GM12801 (cell line): ENCODE data around the gene CGB7.

ENCODE experiments used
- TF ChIP-seq, protein P1 (sequence below): IDR thresholded peaks from one replicate; pipeline ENCODE4 v1.5.1; 2011; ENCODE audit warnings: control low read depth; ENCODE audit not compliant: insufficient read length; ENCODE audit errors: extremely low read depth

The CGB7 gene

DNA sequence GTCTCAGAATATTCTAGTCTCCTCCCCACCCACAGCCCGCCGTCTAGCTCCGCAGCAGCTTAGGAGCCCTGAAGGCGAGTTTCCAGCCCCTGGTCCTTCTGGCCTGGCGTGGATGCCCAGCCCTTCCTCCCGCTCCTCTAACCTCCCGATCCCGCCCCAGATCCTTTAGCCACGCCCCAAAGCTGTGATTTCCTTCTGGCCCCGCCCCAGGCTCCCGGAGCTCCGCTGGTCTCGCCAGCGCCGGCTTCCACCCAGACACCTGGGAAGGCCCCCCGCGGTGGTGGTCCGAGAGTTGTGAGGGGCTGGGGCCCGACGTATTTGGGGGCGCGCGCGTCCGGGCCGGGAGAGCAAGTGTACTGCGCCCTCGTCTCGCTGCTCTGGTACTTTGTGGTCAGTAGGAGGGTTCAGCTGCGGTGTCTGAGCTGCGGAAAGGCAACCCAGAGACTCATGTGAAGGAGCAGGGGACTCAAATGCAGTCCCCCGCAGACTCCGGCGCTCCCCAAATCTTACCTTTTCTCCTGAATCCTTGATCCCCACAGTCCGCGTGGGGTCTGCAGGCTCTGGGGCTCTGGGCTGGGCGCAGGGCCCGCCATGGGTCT, at the start of gene CGB7:
TSS of gene CGB7 (minus strand) at position 114 of the 599 bp plus-strand sequence. CDS start 2,374 bp downstream, outside the sequence.
- TF ChIP-seq, protein P1, sequence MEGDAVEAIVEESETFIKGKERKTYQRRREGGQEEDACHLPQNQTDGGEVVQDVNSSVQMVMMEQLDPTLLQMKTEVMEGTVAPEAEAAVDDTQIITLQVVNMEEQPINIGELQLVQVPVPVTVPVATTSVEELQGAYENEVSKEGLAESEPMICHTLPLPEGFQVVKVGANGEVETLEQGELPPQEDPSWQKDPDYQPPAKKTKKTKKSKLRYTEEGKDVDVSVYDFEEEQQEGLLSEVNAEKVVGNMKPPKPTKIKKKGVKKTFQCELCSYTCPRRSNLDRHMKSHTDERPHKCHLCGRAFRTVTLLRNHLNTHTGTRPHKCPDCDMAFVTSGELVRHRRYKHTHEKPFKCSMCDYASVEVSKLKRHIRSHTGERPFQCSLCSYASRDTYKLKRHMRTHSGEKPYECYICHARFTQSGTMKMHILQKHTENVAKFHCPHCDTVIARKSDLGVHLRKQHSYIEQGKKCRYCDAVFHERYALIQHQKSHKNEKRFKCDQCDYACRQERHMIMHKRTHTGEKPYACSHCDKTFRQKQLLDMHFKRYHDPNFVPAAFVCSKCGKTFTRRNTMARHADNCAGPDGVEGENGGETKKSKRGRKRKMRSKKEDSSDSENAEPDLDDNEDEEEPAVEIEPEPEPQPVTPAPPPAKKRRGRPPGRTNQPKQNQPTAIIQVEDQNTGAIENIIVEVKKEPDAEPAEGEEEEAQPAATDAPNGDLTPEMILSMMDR: no peak

DNA sequence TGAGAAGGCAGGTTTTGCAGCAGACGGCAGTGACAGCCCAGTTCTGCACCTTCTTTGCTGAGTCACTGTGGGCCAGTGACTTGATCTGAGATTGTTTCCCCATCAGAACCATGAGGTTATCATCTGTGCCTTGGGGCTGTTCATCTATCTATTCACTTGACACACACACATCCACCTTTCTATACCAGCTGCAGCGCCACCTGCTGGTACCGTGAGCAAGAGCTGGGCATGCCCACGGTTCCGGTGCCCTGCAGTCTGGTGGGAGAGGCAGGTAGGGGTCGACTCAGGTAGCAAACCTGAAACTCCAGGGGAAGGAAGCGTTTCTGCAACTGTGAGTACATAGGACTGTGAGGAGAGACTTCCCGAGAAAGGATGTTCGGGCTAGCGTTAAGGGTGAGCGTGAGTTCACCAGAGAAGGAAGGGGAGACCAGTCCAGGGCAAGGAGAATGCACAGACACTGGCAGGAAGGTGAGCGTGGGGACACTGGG, 49.1 kb upstream of the CGB7 start:
- TF ChIP-seq, protein P1: no peak

DNA sequence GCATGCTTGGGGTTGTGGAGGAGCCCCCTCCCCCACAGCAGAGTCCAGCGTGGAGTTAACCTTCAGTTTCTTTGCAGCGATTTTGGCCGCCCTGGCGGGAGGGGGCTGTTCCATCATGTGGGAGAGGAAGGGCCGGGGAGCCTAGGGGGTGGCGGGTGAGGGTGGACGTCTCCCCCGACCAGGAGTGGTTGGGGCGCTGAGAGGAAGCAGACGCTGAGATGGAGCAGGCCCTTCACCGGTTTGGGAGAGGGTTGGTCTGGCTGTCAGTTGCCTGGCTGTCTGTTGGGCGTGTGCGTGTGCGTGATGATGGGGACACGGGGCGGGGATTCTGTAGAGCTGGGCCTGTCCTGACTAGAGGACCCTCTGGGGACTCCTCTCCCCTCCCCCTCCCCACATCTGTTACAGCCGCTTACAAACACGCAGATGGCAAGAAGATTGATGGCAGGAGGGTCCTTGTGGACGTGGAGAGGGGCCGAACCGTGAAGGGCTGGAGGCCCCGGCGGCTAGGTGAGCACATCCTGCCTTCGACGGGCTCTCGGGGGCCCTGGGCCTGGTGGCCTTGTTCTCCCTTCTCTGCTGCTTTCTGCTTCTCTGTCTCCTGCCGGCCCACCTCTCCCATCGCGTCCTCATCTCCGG, 46.8 kb upstream of the CGB7 start:
- TF ChIP-seq, protein P1: no peak

DNA sequence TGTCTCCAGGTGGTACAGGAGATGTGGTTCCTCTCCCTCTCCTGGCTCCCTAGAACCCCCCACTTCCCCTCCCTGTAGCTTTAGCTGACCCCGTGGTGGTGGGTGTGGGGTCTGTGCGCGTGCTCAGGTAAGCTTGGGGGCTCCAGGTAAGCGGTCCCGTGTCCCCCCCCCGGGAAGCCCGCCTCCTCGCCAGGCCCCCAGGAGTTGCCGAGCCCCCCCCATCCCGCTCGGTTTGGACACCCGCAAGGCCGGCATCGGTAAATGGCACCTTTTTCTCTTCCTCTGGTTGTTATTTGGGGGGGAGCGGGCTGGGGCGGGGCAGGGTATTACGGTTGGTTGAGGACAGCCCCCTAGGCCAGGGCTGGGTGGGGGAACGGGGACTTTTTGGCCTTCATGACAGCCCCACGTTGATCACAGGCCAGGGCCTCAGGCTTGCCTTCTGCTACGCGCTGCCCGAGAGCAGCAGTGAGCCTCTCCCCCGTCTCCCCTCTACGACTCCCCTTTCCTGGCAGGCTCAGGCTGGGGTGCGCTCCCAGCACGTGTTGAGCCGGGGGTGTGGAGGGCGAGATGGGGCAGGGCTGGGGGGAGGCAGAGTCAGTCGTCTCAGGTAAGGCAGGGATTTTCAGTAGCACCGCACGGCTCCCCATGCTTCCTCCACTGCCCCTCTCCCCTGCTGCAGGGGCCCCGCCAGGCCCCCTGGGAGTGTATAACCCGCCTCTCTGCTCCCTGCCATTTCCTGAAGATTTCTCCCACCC, 46.0 kb upstream of the CGB7 start:
- TF ChIP-seq, protein P1: no peak

DNA sequence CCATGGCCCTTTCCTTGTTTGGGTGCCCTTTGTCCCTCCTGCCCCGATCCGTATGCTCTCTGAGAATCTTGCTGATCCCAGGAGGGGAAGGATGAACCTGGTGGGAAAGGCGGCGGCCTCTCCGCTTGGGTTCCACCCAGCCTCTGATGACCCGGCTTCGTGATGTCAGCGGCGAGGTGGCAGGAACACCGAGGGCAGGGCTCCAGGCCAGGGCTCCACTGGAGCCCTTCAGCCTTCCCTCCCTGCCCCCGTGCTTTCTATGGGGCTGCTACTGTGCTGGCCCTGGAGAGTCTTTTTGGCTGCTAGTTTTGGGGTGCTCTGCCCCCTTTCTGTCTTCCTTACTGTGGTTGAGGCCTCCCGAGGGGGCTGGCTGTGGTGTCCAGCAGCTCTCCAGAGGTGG, 44.8 kb upstream of the CGB7 start:
- TF ChIP-seq, protein P1: no peak

DNA sequence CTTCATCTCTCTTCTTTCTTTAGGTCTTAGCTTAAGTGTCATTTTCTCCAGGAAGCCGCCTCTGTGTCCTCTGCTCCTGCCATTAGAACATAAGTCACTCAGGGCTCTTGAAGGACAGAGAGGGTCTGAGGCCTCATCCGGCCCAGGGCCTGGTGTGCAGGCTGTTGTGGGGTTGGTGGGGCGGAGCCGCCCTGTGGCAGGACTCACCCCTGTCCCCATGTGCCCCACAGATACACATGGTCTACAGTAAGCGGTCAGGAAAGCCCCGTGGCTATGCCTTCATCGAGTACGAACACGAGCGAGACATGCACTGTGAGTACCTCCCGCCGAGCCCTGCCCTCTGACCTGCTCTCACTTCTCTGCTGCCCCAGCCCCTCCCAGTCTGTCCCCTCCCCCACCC, 43.6 kb upstream of the CGB7 start:
- TF ChIP-seq, protein P1: no peak

DNA sequence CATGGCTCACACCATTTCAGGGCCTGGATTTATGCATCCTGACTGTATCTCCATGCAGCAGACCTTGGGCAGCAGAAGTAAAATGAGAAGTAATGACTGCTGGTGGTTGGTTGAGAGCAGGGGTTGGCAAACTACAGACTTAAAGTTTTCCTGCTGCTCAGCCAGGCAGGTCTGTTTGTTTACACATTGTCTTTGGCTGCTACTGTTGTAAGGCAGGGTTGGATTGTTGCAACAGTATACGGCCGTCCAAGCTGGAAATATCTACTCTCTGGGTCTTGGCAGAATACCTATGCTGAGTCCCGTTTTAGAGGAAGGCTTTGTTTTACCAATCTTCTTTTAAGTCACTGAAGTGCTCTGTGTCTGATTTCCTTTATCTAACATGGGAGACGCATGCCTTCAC, 41.2 kb upstream of the CGB7 start:
- TF ChIP-seq, protein P1: no peak
